Measurements from ENCODE around the gene HDAC4.

The HDAC4 gene

DNA sequence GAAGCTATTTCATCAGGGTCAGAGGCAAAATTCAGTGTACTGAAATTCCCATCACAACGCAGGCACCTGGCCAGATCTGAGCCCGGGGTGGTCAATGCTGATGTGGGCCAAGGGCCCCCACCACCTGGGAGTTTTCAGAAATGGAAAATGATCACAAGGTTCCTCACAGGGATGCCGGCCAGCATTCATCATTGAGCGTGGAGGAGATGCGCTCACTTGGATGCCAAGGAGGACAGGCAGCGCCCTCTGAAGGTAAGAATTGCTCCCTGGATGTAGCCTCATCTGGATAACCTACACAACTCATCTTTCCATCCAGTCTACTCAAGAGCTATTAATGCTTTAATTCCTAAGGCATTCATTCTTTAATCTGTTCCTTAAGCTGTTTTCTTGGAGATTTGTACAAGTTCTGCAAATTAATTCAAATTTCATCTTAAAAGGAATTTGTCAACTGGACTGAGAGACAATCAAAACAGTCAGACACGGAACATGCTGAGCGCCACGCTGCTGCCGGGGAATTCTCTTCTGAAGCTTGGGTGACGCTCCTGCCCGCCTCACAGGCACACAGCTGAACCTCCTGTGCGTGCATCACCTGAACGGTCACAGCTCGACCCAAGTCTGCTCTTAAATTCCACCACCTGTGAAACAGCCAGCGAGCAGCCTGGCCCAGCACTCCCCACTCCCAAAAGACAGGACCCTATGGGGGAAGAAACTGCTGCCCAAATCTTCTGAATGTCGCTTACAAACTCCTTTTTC, 206.7 kb downstream of the HDAC4 start:
- no peak for DNase-seq

DNA sequence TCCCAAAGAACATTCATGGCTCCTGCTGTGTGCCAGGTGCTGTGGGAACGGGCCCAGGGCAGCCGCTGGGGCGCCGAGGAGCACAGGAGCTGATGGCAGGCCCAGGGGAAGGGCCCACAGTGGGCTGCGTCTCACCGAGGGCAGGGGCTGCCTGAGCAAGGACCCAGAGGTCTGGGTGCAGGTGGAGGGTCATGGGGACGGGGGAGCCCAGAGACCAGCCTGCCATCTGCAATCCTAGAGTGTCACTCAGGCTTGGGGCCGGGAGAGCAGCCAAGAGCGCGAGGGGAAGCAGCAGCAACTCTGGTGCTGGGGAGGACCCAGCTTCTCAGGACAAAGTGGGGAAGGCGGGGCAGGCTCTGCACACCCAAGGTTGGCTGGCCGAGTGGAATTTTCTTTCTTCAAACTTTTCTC, 207.4 kb downstream of the HDAC4 start:
- no peak for DNase-seq

DNA sequence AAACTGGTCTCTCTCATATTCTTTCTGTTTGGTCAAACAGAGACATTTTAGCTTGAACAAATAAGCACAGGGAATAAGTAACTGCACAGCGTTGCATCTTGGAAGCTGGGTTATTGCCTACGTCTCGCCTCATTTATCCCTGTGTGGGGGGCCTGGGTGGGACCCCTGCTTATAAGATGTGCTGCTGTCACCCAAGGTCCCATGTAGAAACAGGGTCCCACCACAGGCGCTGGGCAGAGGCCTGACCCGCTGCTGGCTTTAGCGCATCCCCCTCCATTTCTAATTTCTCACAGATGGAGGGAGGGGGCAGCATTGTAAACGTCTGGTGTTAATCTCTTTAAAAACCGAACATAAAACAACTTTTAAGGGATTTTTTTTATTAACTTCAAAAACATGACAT, 207.8 kb downstream of the HDAC4 start:
- no peak for DNase-seq

DNA sequence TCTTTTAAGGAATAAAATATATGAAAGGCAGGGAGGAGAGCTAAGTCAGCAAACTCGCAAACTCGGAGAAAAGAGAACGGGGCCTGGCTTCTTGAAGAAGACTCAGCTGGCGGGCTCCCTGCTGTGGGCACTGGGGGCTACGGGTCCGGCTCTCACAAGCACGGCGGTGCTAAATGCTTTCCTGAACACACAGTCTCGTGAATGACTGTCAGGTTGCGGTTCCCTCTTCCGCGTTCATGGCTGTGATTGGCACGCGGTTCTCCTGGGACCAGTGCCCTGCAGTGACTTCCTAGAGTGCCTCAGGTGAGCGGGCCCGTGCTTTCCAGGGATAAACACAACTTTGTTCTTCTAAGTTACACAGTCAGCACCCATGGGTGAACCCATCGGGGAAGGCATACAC, 208.4 kb downstream of the HDAC4 start:
- DNase-seq, result peak; percentile 29

DNA sequence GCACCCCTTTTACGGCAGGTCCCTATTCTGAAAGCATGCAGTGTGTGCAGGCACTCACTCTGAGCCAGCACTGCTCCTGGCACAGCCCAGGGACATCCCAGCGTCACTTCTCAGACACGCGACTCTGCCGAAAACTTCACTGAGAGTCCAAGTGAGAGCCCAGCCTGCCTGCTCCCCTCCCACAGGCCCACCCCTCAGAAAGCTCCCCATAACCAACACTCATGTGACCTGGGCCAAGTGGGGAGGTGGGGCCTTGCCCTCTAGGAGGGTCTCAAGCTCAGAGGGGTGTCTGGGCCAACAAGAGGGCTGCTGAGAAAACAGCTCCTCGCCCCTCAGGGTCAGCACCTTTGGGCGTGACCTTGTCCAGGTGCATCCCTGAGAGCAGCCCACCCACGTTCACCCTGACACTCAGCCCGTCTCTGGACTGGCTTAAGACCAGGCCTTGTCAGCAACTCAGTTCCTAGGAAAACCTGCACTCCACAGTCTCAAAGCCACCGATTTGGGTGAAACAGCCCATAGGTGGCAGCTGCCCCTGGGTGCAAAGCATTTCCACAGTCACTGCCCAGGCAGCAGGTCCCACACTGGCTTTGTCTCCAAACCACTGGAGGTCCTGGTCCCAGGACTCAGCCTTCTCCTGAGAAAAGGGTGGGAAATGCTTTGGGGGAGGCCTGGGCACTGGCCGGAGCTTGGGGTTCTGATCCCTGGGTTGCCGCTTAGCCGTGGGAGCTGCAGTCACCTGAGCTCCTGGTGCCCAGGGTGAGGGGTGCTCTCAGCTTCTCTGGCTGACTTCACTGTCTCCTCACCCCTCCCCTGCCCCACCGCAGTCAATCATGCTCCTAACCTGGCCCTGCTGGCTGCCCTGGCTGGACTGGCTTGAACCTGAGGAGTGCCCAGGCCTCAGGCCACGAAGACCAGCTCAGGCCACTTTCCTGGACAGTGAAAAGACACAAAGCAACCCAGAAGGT, 209.6 kb downstream of the HDAC4 start:
- no peak for DNase-seq

DNA sequence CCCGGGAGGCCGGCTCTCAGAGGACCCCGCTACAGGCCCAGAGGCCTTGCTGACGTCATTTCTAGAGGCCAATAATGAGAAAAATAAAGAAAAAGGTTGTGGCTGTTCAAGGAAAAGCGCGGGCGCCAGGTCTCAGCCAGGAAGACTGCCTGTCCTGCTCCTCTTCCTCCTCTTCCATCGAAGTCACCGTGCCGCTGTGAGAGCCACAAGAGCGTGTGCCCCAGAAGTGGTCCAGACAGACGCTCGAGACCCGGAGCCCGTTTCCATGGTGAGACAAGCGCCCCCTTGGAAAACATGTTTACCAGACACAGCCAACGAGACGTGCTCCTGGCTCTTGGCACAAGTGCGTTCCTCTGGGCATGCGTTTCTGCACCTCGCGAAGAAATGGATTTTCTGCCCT, 210.5 kb downstream of the HDAC4 start:
- no peak for DNase-seq

DNA sequence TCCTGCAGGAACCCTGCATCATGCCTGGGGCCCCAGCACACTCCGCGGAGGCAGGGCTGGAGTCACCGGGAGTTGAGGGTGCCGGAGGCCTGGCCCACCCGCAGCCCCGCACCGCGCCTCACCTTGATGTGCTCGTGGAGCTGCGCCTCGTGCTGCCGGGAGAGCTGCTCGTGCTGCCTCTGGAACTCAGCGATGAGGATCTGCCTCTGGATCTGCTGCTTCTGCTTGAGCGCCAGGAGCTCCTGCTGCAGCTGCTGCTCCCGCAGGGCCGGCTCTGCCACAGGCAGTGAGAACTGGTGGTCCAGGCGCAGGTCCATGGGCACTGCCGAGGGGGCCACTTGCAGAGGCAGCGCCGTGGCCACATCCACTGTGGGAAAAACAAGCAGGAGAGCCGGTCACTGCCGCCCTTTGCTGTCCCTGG, 211.1 kb downstream of the HDAC4 start:
- no peak for DNase-seq

DNA sequence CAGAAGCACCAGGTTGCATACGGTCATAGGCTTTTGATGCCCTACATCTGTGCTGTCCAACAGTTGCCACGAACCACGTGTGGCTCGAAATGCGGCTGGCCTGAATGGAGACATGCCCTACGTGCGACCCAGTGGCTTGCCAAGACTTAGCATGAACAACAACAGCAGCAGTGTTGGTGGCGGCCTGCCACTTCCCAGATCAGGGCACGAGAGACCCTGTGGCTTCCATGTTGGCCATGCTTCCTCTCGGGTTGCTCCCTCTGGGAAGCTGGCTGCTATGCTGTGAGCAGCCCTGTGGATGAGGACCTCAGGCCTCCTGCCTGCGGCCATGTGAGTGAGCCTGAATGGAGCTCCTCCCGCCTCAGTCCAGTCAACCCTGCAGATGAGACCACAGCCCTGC, 212.3 kb downstream of the HDAC4 start:
- no peak for DNase-seq

DNA sequence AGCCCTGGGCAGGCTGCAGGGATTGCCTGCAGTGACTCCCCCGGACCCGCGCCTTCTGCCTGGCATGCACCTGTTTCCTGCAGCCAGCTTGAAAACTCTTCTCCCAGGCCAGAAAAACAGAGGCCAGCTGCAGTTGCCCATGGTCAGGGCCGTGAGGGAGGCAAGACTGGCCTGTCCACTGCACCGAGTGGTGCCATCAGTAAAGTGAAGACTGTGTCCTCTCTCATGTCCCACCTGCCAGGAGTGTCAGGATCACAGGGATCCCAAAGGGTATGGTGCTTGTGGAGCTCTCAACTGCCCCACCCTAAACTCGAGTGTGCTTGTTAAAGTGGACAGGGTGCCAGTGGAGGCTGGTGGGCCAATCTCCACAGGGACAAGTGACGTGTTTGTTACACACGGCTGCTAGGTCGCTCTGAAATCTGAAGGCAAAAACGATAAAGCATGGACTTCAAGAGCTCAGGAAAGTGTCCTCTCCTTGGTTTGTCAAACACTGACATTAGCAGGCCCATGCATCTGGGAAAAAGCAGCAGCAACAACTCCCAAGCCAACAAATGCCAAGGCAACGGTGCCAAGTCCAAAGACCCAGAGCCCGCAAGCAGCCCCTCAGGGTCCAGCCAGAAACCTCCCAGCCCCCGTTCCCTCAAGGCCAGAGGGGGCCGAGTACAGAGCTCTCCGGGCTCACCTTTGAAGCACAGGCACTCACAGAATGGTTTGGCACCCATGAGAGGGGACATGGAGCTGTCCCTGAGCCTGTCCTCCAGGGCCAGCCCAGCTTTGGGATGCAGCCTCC, 213.2 kb downstream of the HDAC4 start:
- DNase-seq, result no peak

DNA sequence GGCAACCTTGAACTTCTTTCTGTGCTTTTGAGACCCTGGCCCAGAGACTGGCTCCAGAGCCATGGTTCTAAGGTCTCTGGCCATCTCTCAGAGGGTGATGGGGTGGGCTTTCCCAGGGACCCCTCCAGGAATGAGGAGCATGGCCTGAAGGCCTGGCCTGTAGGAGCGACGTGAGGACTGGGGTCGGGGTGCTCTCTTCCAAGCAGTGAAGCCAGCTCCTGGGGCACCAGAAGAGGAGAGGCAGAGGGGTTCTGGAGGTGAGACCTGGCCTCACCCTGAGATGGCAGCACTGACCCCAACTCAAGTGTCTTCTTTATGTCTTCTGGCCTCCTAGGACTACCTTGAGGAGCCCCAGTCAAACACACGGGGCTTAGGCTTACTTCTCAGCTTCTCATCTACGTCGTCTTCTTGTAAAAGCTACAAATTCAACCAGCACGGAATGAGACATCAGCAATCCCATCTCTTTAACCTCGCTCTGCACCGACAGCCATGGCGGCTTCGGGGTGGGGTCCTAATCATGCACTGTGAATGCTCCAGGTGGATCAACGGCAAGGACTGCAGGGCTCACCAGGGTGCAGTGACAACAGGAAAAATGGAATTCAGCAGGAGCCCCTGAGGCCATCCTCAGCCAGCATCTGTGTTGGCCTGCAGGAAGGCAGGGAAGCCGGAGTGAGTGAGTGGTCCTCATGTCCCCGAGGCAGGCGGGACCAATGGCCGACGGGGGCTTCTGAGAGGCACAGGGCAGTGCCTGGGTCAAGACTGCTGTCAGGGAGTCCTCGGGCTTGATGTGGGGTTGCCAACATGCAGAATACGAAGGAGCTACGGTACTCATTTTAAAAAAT, 214.1 kb downstream of the HDAC4 start:
- DNase-seq, result no peak

DNA sequence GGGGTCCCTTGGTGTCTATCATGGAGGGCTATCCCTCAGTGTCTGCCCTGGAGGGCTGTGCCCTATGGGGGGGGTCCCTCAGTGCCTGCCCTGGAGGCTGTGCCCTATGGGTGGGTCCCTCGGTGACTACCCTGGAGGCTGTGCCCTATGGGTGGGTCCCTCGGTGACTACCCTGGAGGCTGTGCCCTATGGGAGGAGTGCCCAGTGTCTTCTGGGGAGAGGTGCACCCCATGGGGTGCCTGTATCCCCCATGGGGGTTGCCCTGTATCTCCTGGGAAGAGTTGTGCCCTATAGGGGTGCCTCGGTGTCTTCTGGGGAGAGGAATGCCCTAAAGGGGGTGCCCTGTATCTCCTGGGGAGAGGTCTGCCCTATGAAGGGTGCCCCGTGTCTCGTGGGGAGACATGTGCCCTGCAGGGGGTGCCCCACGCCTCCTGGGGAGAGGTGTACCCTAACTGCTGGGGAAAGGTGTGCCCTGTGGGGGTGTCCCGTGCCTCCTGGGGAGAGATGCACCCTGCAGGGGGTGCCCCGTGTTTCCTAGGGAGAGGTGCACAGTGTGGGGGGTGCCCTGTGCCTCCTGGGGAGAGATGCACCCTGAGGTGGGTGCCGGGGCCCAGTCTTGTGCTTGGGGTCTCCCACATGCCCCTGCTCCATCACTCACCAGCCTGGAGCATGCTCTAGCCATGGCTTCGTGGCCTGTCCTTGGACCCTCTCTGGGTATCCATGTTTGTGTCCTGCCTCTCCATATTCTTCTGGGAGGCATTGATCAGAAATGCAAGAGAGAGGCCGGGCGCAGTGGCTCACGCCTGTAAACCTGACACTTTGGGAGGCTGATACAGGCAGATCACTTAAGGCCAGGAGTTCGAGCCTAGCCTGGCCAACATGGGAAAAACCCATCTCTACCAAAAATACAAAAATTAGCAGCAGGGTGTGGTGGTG, 215.6 kb downstream of the HDAC4 start:
- no peak for DNase-seq

DNA sequence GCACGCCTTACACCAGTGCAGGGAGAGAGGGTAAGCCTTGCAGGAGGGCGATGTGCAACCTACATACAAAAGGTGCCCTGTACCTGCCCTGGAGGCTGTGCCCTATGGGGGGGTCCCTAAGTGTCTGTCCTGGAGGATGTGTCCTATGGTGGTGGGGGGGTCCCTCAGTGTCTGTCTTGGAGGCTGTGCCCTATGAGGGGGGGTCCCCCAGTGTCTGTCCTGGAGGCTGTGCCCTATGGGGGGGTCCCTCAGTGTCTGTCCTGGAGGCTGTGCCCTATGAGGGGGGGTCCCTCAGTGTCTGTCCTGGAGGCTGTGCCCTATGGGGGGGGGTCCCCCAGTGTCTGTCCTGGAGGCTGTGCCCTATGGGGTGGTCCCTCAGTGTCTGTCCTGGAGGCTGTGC, 216.6 kb downstream of the HDAC4 start:
- DNase-seq, result no peak

DNA sequence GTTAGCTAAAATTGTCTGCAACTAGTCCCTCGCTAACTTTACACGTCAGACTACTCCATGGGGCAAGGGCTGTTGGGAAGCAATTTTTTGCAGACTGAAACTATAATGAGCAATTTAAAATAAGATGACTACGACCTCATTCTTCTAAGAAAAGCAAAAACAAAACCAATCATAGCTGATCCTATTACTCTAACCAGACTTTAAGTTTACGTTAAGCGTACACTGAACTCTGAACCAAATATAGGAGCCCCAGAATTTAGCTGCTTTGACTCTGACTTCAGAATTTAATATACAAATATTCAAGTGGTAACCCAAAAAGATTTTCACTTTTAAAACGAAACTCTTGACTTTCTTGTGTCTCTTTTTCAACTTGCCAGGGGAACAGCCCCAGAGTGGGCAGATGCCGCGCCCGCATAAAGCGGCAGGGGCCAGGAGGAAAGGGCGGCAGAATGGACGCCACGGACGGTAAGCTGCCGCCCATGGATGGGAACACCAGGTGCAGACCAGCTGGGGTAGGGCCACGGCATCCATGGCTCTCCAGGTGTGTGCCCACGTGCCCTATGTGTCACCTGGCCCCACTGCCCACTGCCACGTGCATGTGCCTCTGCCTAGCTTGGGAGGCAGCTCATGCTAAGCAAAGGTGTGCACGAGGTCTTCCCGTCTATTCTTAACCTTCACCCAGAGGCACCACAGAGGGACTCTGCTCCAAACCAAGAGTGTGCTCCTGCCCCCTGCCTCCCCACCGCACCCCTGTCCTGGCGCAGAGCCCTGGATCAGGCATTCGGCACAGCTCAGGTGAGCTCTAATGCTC, 217.6 kb downstream of the HDAC4 start:
- DNase-seq, result no peak

DNA sequence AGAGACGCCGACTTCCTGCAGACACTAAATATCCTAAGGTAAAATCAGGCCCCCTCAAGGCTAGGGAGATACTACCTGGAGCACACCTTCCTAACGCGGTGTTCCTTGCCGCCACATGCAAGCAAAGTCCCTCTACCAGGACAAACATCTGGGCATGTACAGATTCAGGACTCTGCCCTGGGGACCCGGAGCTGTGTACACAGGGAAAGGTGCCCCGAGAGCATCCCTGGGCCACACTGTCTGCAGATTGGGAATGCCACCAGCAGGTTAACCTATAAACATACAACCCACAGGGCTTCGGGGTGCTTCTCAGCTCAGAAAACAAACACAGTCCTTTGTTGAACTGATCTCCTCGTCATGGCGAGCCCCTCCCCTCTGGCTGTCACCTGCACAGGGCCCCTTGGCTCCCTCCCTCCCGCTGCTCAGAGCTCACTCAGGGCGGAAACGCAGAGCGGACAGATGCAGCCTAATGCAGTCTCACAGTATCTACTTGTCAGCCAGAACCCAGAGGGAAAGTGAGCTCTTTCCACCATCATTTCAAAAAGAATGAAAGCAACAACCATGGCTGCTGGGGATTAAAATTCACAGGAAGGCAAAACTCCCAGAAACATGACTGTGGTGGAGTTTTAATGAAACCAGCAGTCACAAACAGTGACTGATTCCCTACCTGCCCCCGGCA, 218.8 kb downstream of the HDAC4 start:
- DNase-seq, result peak; percentile 85

DNA sequence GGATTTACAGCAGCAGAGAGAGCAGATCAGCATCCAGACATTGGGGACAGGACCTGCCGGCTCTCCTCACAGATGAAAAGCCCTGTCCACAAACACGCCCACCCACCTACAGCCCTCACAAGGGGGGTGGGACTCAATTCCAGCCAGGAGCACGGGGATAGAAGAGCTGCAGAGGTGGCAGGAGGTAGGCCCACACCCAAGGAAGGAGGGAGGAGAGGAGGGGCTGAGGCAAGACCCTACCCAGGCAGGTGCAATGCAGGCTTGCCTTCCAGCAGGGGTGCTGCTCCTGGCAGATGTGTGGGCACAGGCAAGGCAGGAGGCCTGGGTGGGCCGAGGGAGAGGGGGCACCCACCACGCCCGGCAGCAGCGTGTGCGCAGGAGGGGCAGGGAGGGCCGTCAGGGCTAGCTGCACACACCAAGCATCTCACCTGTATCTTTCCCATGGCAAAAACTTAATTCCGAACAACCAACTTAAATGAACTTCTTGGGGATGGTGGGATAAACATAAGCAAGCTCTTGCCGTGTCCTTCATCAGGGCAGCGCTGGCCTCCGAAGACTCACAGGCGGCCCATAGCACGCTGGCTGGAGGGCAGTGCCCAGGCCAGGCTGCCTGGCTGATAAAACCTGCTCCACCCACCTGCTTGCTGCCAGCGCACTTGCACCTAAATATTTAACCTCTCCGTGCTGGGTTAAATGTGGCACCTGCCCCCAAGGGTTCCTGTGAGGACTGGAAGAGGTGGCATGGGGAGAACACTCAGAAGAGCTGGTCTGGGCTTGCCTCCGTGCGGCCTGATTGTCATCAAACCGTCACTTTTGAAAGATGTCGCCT, 219.5 kb downstream of the HDAC4 start:
- DNase-seq, result peak; percentile 75

DNA sequence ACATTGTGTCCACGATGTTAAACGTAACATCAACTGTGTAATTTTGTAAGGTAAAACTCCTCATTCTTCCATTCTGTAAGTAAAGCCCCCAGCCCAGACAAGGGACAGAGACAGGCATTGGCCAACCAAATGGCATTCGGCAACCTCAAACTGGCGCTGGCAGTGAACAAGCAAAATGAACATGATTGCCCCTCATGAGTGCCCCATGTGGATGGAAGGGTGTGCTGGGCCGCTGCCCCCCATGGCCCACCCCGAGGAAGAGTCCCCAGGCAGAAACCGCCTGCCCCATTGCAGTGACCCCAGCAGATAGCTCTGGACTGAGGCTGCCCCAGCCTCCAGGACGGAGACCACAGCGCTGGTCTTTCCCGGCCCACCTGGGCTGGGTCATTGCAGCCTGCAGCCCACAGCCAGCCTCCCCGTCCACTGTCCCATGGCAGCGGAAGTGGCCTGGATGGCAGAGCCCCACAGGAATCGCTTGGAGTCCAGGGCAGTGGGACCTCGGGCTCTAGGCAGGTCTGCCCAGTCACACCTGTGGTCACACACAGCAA, 220.2 kb downstream of the HDAC4 start:
- DNase-seq, result no peak

DNA sequence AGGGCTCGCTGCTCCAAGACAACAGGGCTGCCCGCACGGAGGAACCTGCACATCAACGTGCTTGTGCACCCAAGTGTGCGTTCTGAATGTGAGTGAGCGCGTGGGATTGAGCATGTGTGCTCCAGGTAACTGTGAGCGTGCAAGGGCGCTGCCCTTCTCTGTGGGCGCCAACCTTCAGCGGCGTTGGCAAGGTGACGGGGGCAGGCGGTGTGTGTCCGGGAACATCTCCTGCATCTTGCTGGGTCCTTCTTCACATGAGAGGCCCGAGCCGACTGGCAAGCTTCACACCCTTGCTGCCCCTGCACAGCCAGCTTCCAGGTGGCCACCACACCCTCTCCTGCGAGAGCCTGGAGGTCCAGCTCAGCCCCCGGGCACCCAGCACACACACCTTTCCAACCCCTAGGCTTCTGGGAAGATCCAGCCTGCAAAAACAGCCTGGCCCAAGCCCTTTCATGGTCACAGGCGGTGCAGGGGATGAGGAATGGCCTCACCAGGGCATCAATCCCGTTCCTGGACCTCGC, 220.9 kb downstream of the HDAC4 start:
- no peak for DNase-seq

DNA sequence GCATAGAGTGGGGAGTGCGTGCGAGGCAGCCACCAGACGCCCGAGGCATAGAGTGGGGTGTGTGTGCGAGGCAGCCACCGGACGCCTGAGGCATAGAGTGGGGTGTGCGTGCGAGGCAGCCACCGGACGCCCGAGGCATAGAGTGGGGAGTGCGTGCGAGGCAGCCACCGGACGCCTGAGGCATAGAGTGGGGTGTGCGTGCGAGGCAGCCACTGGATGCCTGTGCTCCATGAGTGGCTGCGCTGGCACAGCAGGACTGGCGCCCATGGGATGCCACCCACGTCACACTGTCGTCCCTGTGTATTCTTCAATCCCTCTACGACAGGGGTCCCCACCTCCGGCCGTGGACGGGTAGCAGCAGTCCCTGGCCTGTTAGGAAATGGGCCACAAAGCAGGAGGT, 221.9 kb downstream of the HDAC4 start:
- DNase-seq, result no peak

Data from DMS153 (cell line).